Measurements from ENCODE around the gene NES. TPM values are rescaled to one million over a fixed set of nuclear protein-coding genes. Genes with fewer than 3 reads are reported as not detected.

Gene NES
- total and polyA plus RNA-seq, 2 experiments from 2014 or later, result 2.2 to 15.0 TPM

DNA sequence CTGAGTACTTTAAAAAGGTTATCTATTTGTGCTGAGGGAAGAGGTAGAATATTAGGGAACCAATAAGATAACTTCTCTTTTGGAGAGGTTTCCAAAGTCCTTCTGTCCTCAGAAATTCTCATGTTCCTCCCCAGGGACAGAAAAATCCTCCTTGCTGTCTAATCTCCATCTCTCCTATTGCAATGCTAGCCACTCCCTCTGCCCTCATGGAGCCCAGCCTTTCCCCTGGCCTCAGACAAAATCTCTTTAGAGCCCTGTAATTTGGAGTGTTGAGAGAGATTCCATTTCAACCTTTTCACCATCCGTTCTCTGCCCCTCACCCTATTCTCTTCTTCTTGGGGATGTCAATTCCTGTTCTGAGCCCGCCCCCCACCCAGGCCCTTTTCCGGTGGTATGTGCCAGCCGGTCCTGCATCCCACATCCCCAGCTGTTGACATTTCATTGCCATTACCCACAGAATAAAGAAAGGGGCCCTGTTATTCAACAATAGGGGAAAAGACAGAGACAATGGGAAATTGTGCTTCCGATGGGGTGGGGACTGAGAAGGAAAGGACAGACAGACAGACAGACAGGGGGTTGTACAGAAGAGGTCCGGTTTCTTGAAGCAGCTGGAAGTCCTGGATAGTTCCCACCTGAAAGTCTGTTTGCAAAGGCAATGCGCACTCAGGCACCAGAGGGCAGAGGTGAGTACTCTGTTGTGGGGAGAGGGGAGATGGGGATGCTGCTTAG, 58.2 kb downstream of the NES start, which contains the start of gene HAPLN2:
Gene HAPLN2 (plus strand): TSS at position 563 of the 729 bp plus-strand sequence. CDS start 4,076 bp downstream, outside the sequence.
- no peaks in the 10 kb centered on the region for H3K4me1 ChIP-seq (ENCODE audit: insufficient read depth)
- H3K79me2 ChIP-seq (ENCODE audit: insufficient read depth), result no peaks in the 10 kb centered on the region
- peaks cover 39% of the 10 kb centered on the region for H3K27me3 ChIP-seq (replicated peaks; ENCODE audit: insufficient read depth)
- no peak within 1 kb of the TSS for H3K4me2 ChIP-seq (ENCODE audit: unreplicated experiment)
- H3K9me2 ChIP-seq (ENCODE audit: insufficient read depth), result no peaks in the 10 kb centered on the region
- H3K36me3 ChIP-seq (ENCODE audit: low read depth), result no peaks in the 10 kb centered on the region
- TF ChIP-seq EZH2phosphoT487 (IDR thresholded peaks at IDR 0.05; ENCODE audit: insufficient read depth, low read depth) (no peak), EZH2 (IDR thresholded peaks at IDR 0.05; ENCODE audit: insufficient read depth, poor library complexity, severe bottlenecking) (no peak)
- H3K9ac ChIP-seq, result no peak within 1 kb of the TSS
- no peak within 1 kb of the TSS for H2AFZ ChIP-seq
- no peak within 1 kb of the TSS for H3K27ac ChIP-seq
- H3K4me3 ChIP-seq, result no peak within 1 kb of the TSS
- no peaks in the 10 kb centered on the region for H3F3A ChIP-seq (ENCODE audit: insufficient read depth)
- H4K20me1 ChIP-seq (ENCODE audit: insufficient read depth), result no peaks in the 10 kb centered on the region
- in situ Hi-C loops (cut with MboI), result no loop called here
- H3K9me3 ChIP-seq (ENCODE audit: low read depth), result no peaks in the 10 kb centered on the region
- 3 to 4% methylated on average over 7 of the region's 7 CpGs for WGBS, 2 experiments (ENCODE audit: low coverage in 1 of 2, low lambda C conversion rate in 2 of 2, missing lambda C conversion rate in 2 of 2)
- DNase-seq, result peak; percentile 24

Other genes starting within 250 kb of the NES start
- 22.3 and 23.6 TPM in 2 replicates for gene MEF2D, start 176.6 kb downstream of the NES start, total RNA-seq (2014; rRNA removed; shearing (Covaris generic))
- gene MEF2D, start 176.6 kb downstream of the NES start, polyA plus RNA-seq (2016; fragmentation: Nextera tagmentation; extraction: Ambion mirVana), result 32.1 and 34.1 TPM in 2 replicates
- gene IQGAP3, start 104.8 kb downstream of the NES start, total RNA-seq (2014; rRNA removed; shearing (Covaris generic)), result 12.5 and 14.7 TPM in 2 replicates
- 5.5 and 5.6 TPM in 2 replicates for gene IQGAP3, start 104.8 kb downstream of the NES start, polyA plus RNA-seq (2016; fragmentation: Nextera tagmentation; extraction: Ambion mirVana)
- not detected in 2 replicates for gene TTC24, start 97.7 kb downstream of the NES start, total RNA-seq (2014; rRNA removed; shearing (Covaris generic))
- gene TTC24, start 97.7 kb downstream of the NES start, polyA plus RNA-seq (2016; fragmentation: Nextera tagmentation; extraction: Ambion mirVana), result not detected in 2 replicates
- gene NAXE, start 85.6 kb downstream of the NES start, total RNA-seq (2014; rRNA removed; shearing (Covaris generic)), result 51.2 and 68.7 TPM in 2 replicates
- 86.2 and 87.4 TPM in 2 replicates for gene NAXE, start 85.6 kb downstream of the NES start, polyA plus RNA-seq (2016; fragmentation: Nextera tagmentation; extraction: Ambion mirVana)
- gene GPATCH4, start 75.9 kb downstream of the NES start, total RNA-seq (2014; rRNA removed; shearing (Covaris generic)), result 9.5 and 12.5 TPM in 2 replicates
- gene GPATCH4, start 75.9 kb downstream of the NES start, polyA plus RNA-seq (2016; fragmentation: Nextera tagmentation; extraction: Ambion mirVana), result 43.0 and 46.6 TPM in 2 replicates
- gene HAPLN2, start 58.0 kb downstream of the NES start, total RNA-seq (2014; rRNA removed; shearing (Covaris generic)), result not detected in 2 replicates
- gene HAPLN2, start 58.0 kb downstream of the NES start, polyA plus RNA-seq (2016; fragmentation: Nextera tagmentation; extraction: Ambion mirVana), result not detected in 2 replicates
- not detected in 2 replicates for gene BCAN, start 35.3 kb downstream of the NES start, total RNA-seq (2014; rRNA removed; shearing (Covaris generic))
- not detected in 2 replicates for gene BCAN, start 35.3 kb downstream of the NES start, polyA plus RNA-seq (2016; fragmentation: Nextera tagmentation; extraction: Ambion mirVana)
- gene CRABP2, start 28.2 kb upstream of the NES start, total RNA-seq (2014; rRNA removed; shearing (Covaris generic)), result 23.3 and 38.8 TPM in 2 replicates
- gene CRABP2, start 28.2 kb upstream of the NES start, polyA plus RNA-seq (2016; fragmentation: Nextera tagmentation; extraction: Ambion mirVana), result 64.1 and 68.6 TPM in 2 replicates
- gene METTL25B, start 51.1 kb upstream of the NES start, total RNA-seq (2014; rRNA removed; shearing (Covaris generic)), result 4.5 and 5.6 TPM in 2 replicates
- gene METTL25B, start 51.1 kb upstream of the NES start, polyA plus RNA-seq (2016; fragmentation: Nextera tagmentation; extraction: Ambion mirVana), result 7.4 and 10.1 TPM in 2 replicates
- gene ISG20L2, start 51.4 kb upstream of the NES start, total RNA-seq (2014; rRNA removed; shearing (Covaris generic)), result 10.4 TPM in 2 replicates
- gene ISG20L2, start 51.4 kb upstream of the NES start, polyA plus RNA-seq (2016; fragmentation: Nextera tagmentation; extraction: Ambion mirVana), result 17.8 and 21.5 TPM in 2 replicates
- 49.2 and 55.7 TPM in 2 replicates for gene MRPL24, start 63.7 kb upstream of the NES start, total RNA-seq (2014; rRNA removed; shearing (Covaris generic))
- gene MRPL24, start 63.7 kb upstream of the NES start, polyA plus RNA-seq (2016; fragmentation: Nextera tagmentation; extraction: Ambion mirVana), result 91.4 and 93.7 TPM in 2 replicates
- gene HDGF, start 74.3 kb upstream of the NES start, total RNA-seq (2014; rRNA removed; shearing (Covaris generic)), result 184 and 185 TPM in 2 replicates
- 95.4 and 131 TPM in 2 replicates for gene HDGF, start 74.3 kb upstream of the NES start, polyA plus RNA-seq (2016; fragmentation: Nextera tagmentation; extraction: Ambion mirVana)
- 32.4 and 43.6 TPM in 2 replicates for gene PRCC, start 90.1 kb upstream of the NES start, total RNA-seq (2014; rRNA removed; shearing (Covaris generic))
- gene PRCC, start 90.1 kb upstream of the NES start, polyA plus RNA-seq (2016; fragmentation: Nextera tagmentation; extraction: Ambion mirVana), result 57.0 and 62.4 TPM in 2 replicates
- gene SH2D2A, start 139.4 kb upstream of the NES start, total RNA-seq (2014; rRNA removed; shearing (Covaris generic)), result not detected in 2 replicates
- 0.43 and 0.96 TPM in 2 replicates for gene SH2D2A, start 139.4 kb upstream of the NES start, polyA plus RNA-seq (2016; fragmentation: Nextera tagmentation; extraction: Ambion mirVana)
- not detected in 2 replicates for gene INSRR, start 181.7 kb upstream of the NES start, total RNA-seq (2014; rRNA removed; shearing (Covaris generic))
- 0.09 TPM in 1 of 2 replicates, not detected in the other for gene INSRR, start 181.7 kb upstream of the NES start, polyA plus RNA-seq (2016; fragmentation: Nextera tagmentation; extraction: Ambion mirVana)
- gene NTRK1, start 183.5 kb upstream of the NES start, total RNA-seq (2014; rRNA removed; shearing (Covaris generic)), result 0.11 TPM in 1 of 2 replicates, not detected in the other
- 0.08 and 0.09 TPM in 2 replicates for gene NTRK1, start 183.5 kb upstream of the NES start, polyA plus RNA-seq (2016; fragmentation: Nextera tagmentation; extraction: Ambion mirVana)
- gene PEAR1, start 216.3 kb upstream of the NES start, total RNA-seq (2014; rRNA removed; shearing (Covaris generic)), result 1.0 and 2.2 TPM in 2 replicates
- 0.71 and 1.2 TPM in 2 replicates for gene PEAR1, start 216.3 kb upstream of the NES start, polyA plus RNA-seq (2016; fragmentation: Nextera tagmentation; extraction: Ambion mirVana)
- gene LRRC71, start 243.2 kb upstream of the NES start, total RNA-seq (2014; rRNA removed; shearing (Covaris generic)), result 0.32 TPM in 1 of 2 replicates, not detected in the other
- not detected in 2 replicates for gene LRRC71, start 243.2 kb upstream of the NES start, polyA plus RNA-seq (2016; fragmentation: Nextera tagmentation; extraction: Ambion mirVana)